Measurements from ENCODE around the gene HRC. TPM values are rescaled to one million over a fixed set of nuclear protein-coding genes. Genes with fewer than 3 reads are reported as not detected.

Gene HRC
- total RNA-seq, 4 donors from 2014 or later: 0.49 to 3.8 (median 1.7) TPM

DNA sequence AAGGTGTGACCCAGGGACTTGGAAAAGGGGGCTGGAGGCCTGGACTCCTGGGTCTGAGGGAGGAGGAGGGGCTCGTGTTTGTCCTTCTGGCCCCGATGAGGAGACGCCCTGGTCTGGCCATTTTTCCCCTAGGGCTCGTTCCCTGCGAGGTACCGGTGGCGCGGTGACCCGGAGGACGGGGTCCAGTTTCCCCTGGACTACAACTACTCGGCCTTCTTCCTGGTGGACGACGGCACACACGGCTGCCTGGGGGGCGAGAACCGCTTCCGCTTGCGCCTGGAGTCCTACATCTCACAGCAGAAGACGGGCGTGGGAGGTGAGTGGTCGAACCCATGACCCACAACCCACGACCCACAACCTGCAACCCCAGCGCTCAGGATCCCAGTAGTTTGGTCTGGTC lies 13.2 kb upstream of the HRC start:
- TF ChIP-seq, protein P1, sequence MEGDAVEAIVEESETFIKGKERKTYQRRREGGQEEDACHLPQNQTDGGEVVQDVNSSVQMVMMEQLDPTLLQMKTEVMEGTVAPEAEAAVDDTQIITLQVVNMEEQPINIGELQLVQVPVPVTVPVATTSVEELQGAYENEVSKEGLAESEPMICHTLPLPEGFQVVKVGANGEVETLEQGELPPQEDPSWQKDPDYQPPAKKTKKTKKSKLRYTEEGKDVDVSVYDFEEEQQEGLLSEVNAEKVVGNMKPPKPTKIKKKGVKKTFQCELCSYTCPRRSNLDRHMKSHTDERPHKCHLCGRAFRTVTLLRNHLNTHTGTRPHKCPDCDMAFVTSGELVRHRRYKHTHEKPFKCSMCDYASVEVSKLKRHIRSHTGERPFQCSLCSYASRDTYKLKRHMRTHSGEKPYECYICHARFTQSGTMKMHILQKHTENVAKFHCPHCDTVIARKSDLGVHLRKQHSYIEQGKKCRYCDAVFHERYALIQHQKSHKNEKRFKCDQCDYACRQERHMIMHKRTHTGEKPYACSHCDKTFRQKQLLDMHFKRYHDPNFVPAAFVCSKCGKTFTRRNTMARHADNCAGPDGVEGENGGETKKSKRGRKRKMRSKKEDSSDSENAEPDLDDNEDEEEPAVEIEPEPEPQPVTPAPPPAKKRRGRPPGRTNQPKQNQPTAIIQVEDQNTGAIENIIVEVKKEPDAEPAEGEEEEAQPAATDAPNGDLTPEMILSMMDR (IDR thresholded peaks at IDR 0.05; ENCODE audit: low read depth): no peak

DNA sequence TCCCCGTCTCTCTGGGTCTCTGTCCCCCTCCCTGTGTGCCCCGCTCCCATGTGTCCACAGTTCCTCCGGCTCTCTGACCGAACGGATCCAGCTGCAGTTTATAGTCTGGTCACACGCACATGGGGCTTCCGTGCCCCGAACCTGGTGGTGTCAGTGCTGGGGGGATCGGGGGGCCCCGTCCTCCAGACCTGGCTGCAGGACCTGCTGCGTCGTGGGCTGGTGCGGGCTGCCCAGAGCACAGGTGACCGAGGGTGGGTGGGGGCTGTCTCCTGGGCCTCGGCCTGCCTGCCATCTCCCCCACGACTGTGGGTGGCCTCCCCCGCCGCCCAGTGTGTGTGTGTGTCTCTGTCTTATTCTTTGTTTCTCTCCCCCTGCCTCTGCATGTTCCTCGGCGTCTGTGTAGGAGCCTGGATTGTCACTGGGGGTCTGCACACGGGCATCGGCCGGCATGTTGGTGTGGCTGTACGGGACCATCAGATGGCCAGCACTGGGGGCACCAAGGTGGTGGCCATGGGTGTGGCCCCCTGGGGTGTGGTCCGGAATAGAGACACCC lies 12.7 kb upstream of the HRC start:
- TF ChIP-seq, protein P1 (IDR thresholded peaks at IDR 0.05; ENCODE audit: low read depth): no peak

DNA sequence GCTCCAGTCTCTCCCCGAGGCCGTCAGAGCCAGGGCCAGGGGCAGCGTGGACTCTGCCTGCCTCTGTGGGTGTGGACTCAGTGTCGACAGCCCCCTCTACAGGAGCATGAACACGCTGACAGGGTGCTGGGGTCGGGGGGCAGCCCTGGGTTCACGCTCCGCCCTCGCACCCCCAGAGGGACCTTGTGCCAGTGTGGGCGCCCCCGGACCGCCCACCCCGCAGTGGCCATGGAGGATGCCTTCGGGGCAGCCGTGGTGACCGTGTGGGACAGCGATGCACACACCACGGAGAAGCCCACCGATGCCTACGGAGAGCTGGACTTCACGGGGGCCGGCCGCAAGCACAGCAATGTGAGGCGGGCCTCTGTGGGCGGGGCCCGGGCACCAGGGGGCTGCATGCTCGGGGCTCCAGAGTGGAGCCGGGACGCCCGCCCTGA lies 10.7 kb upstream of the HRC start:
- TF ChIP-seq, protein P1 (IDR thresholded peaks at IDR 0.05; ENCODE audit: low read depth): no peak

DNA sequence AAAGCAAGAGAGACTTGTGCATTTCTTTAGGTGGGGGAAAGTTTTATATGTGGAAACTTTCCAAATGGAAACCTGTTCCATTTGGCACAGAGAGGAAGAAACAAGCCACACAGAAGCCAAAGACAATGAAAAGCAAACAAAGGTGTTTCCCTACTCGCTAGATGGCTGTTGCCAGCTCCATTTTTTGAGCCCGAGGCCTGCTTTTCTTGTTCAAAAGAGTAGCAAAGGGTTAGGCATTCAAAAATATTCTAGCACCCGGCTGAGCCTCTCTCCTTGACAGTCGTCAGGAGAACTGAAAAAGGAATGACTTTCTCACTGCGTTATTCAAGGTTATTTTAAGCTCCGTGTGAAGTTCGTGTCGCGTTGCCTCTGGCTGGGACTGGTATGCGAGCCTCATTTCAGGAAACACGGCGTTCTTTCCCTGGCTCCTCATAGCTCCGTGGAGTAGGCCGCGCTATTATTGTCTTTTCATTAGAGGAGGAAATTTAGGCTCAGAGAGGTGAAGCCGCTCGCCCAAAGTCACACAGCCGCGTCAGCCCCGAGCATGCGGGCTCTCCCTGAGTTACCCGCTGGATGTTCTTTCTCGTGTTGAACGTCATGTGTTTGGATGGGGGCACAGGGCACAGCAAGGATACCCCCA lies 10.0 kb upstream of the HRC start:
- TF ChIP-seq, protein P1 (IDR thresholded peaks at IDR 0.05; ENCODE audit: low read depth): no peak

DNA sequence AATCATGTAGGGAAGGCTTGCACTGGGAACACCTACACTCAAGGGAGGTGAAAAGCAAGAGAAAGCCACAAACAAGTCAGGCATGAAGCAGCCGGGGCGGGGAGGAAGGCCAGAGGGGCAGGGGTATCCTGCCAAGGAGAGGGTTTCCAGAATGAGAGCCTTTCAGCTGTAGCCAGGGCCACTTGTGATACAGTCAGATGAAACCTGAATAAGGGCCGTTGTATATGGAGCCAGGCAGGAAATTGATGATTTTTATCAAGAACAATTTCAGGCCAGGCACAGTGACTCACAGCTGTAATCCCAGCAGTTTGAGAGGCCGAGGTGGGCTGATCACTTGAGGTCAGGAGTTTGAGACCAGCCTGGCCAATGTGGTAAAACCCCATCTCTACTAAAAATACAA lies 6.8 kb upstream of the HRC start:
- TF ChIP-seq, protein P1 (IDR thresholded peaks at IDR 0.05; ENCODE audit: low read depth): no peak

DNA sequence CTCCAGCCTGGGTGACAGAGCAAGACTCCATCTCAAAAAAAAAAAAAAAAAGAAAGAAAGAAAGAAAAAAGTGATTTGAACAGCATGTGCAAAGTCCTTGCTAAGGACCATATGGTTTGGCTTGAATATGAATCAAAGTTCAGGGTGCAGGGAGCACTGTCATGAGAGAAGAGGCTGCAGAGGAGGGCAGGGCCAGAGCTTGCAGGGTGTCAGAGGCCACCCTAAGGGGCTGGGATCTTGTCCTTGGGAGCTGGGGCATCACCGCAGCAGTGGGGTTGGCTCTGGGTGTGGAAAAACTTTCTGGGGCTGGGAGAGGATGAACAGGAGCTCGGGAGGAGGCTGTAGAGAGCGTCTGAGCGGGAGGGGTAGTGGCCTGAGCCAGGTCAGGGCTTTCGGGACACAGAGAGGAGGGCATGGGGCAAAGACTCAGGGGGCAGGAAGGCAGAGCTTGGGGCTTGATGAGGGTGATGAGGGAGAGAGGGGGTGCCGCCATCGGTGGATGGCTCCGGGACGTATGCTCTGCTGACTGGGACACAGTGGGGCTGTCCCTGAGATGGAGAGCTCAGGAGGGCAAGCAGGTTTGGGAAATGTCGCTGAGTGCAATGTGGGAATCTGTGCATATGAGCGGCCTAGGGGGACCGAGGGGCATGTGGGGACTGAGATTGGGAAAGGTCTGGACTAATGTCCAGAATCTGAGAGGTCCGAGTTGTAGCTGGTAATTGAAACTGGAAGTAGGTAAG lies 5.4 kb upstream of the HRC start:
- TF ChIP-seq, protein P1 (IDR thresholded peaks at IDR 0.05; ENCODE audit: low read depth): no peak

DNA sequence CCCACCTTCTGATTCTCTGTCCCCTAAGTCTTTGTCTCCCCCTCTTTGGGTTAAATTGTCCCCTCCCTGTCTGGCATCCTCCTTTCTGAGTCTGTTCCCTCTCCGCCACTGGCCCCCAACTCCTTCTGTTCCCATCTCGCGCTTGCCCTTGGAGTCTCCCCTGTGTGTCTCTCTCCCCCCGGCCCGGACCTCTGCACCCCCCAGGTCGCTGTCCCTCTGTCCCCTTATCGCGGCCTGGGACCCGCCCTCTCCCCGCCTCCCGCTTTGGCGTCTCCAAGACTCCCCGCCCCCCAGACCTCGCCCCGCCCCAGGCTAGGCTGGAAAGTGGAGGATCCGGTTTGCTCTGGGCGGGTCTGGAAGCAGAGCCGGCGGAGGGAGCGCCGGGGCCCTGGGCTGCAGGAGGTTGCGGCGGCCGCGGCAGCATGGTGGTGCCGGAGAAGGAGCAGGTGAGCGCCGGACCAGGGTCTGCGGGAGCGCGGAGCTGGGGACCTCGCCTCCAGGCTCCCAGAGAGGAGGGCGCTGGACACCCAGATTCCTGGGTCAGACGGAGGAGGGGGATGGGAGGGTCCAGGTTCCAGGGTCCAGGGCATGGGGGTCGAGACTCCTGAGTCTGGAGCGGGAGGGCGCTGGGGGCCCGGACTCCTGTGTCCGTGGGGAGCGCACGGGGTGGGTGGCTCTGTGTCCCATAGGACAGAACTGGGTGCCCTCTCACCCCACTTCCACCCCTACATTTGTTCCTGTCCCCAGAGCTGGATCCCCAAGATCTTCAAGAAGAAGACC lies 2.4 kb upstream of the HRC start, which contains the start of gene TRPM4:
Gene TRPM4 (plus strand): TSS at position 348 of the 780 bp plus-strand sequence. CDS start 75 bp downstream, at position 423.
- TF ChIP-seq, protein P1 (IDR thresholded peaks at IDR 0.05; ENCODE audit: low read depth): no peak
